T-helper 17 cell (primary cell): Measurements from ENCODE around the gene PLXNB2. TPM values are rescaled to one million over a fixed set of nuclear protein-coding genes. Genes with fewer than 3 reads are reported as not detected.

ENCODE experiments used
- ATAC-seq: fragments of 150-1000 bp; cut with Tn5 transposase; 2 replicates; pipeline ENCODE4 v1.10.0; 2021; ENCODE audit warnings: mild to moderate bottlenecking, moderate library complexity
- DNase-seq, 3 donors: peaks; one replicate each; pipeline versions ENCODE4 v3.0.0 to v3.0.0-alpha.2; 2020 to 2021
- H3K9me3 ChIP-seq: one replicate; pipeline ENCODE4 v1.7.0; 2013; ENCODE audit warnings: low read length, mild to moderate bottlenecking; ENCODE audit not compliant: control insufficient read depth, poor library complexity, severe bottlenecking
- H3K27ac Mint-ChIP-seq: one replicate; pipeline ENCODE4 v1.8.0; 2022; ENCODE audit warnings: mild to moderate bottlenecking, moderate library complexity, mixed read lengths
- H3K27me3 Mint-ChIP-seq: one replicate; pipeline ENCODE4 v1.8.0; 2022; ENCODE audit warnings: mixed read lengths
- H3K36me3 Mint-ChIP-seq: one replicate; pipeline ENCODE4 v1.8.0; 2022; ENCODE audit warnings: low read depth, mixed read lengths
- H3K4me1 Mint-ChIP-seq: one replicate; pipeline ENCODE4 v1.8.0; 2022; ENCODE audit warnings: mild to moderate bottlenecking, mixed read lengths
- H3K4me3 Mint-ChIP-seq: one replicate; pipeline ENCODE4 v1.8.0; 2022; ENCODE audit warnings: mild to moderate bottlenecking, moderate library complexity, mixed read lengths
- total RNA-seq, 4 donors: library from RNA in 2 of 4; stranded (reverse) in 2 of 4; gene quantifications; one replicate each; pipeline ENCODE4 v1.2.3 and lab custom pipeline; 2022 to 2026

PLXNB2 gene
- total RNA-seq, 2 donors from 2014 or later, result 3.0 to 7.6 TPM

DNA sequence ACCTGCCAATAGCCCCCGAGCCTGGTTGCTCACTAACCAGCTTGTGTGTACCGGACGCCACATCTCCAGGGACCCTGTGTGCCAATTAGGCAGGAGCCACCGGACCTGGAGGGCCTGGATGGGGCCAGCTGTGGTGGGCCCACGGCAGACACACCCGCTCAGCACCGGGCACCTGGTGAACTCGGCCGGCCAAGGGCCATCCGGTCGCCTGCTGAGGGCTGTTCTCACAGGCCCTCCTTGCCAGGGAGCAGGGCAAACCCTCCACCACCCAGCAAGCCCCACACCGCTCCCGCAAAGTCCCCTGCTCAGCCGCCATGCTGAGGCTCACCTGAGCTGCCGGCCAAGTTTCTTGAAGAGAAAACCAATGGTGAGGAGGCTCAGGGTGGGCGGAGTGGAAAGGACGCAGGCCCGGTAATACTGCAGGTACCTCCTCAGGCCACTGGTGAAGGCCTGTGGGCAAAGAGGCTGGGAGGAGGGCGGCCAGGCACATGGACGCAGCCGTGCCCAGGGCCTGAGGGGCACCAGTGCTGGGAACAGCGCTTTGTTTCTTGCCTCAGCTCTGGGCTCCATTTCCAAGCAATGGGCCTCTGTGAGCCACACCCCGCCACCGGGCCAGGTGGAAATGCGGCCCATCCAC, 79.7 kb downstream of the PLXNB2 start:
- no peak overlapping the region for H3K27ac Mint-ChIP-seq
- H3K27me3 Mint-ChIP-seq, result no peaks in the 10 kb centered on the region
- H3K36me3 Mint-ChIP-seq, result peaks cover 2% of the 10 kb centered on the region
- DNase-seq, result no peak
- no peaks in the 10 kb centered on the region for H3K9me3 ChIP-seq
- peaks cover 9% of the 10 kb centered on the region for H3K4me1 Mint-ChIP-seq
- H3K4me3 Mint-ChIP-seq, result no peak overlapping the region
- ATAC-seq, result no peak

DNA sequence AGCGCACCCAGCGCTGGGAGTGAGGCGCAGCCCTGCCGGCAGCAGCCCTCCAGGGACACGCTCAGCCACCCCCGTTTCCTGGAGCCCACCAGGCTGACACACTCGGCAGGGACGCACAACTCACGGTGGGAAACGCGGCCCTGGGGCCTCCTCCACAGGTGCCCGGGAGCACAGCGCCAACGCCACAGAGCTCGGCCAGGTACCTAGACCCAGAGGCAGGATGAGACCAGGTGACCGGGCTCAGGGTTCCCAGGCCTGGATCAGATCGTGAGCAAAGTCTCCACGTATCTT, 80.6 kb downstream of the PLXNB2 start:
- no peaks in the 10 kb centered on the region for H3K9me3 ChIP-seq
- Mint-ChIP-seq H3K27ac (no peak overlapping the region), H3K4me1 (peaks cover 9% of the 10 kb centered on the region), H3K27me3 (no peaks in the 10 kb centered on the region), H3K36me3 (peaks cover 2% of the 10 kb centered on the region), H3K4me3 (no peak overlapping the region)
- ATAC-seq (no peak), DNase-seq (no peak)

DNA sequence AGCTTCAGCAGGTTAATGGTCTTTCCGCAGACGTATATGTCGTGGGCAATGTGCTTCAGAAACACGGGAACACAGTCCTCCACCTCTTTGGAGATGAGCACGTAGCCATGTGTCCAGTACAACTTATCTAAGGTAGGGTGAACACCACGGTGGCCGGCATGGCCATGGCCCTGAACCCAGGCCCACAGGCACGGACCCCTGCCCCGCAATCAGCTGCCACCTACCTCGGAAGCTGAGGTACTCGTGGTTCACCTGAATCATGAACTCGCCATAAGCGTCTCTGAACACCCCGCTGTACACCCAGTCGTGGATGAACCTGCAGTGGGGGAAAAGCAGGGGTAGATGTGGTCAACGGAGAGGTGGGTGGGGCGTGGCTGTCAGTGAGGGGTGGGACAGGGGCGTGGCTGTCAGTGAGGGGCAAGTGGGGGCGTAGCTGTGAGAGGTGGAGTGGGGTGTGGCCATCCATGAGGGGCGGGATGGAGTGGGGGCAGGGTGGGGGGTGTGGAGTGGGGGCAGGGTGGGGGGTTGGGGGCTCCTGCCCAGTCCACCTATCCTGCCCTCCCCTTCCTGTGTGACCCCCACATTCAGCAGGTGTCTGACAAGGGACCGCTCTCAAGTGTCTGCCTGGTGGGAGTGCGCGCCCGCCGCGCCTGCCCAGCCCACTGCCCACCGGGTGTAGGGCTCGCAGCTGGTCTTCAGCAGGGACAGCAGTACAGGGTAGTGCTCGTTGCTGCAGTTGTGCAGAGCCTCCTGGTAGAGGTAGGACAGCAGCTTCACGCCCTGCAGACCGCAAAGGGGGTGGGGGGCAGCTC, 81.2 kb downstream of the PLXNB2 start:
- peaks cover 2% of the 10 kb centered on the region for H3K36me3 Mint-ChIP-seq
- no peaks in the 10 kb centered on the region for H3K9me3 ChIP-seq
- ATAC-seq (no peak), DNase-seq (no peak)
- H3K27ac Mint-ChIP-seq, result no peak overlapping the region
- no peaks in the 10 kb centered on the region for H3K27me3 Mint-ChIP-seq
- peaks cover 9% of the 10 kb centered on the region for H3K4me1 Mint-ChIP-seq
- no peak overlapping the region for H3K4me3 Mint-ChIP-seq

DNA sequence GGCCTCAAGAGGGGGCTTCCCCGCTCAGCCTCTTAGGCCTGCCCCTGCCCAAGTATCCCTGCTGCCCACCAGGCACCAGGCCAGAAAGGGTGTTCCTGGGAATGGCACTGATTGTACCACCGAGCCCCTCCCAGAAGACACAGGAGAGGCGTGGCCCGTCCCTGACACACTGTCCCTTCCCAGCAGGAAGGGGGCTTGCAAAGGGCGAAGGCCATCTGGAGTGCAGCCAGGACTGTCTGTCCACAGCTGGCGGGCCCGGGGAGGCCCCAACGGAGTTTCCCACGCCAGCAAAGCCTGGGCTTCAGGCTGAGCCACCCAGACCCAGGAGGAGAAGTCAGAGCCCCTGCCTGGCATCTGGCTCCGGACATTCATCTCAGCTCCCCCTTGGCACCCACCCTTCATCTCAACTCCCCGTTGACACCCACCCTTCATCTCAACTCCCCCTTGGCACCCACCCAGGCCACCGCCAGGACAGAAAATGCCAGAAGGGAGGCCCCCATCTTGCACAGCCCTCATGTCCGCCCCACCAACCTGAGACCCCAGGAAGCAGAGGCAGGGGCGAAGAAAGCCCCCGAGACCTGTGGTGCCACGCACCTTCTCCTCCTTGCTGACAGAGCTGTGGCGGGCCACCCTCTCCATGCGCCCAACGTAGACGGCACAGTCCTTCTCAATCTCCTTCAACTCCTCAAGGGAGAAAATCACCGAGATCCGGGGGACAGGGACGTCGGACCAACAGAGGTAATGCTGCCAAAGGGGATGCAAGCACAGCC, 82.1 kb downstream of the PLXNB2 start:
- no peaks in the 10 kb centered on the region for H3K9me3 ChIP-seq
- peaks cover 2% of the 10 kb centered on the region for H3K36me3 Mint-ChIP-seq
- ATAC-seq, result no peak
- H3K27ac Mint-ChIP-seq, result no peak overlapping the region
- H3K27me3 Mint-ChIP-seq, result no peaks in the 10 kb centered on the region
- no peak overlapping the region for H3K4me3 Mint-ChIP-seq
- DNase-seq, result no peak
- peaks cover 9% of the 10 kb centered on the region for H3K4me1 Mint-ChIP-seq

Other genes with a start within 250 kb of the PLXNB2 start
- gene TTLL8, start 249.3 kb downstream of the PLXNB2 start, total RNA-seq, result not detected
- gene MLC1, start 222.2 kb downstream of the PLXNB2 start, total RNA-seq, result 1 to 10 TPM in 1 of 2 donors, under 1 TPM in 1; 0.62 to 1.3 TPM
- not detected for gene MOV10L1, start 217.6 kb downstream of the PLXNB2 start, total RNA-seq
- under 1 TPM in 1 of 2 donors, not detected in 1; 0.29 TPM for gene PANX2, start 136.9 kb downstream of the PLXNB2 start, total RNA-seq
- 100 to 1,000 TPM; 141 to 158 TPM for gene TRABD, start 121.7 kb downstream of the PLXNB2 start, total RNA-seq
- 10 to 100 TPM; 27.4 to 29.5 TPM for gene SELENOO, start 106.6 kb downstream of the PLXNB2 start, total RNA-seq
- 100 to 1,000 TPM; 110 to 122 TPM for gene TUBGCP6, start 62.6 kb downstream of the PLXNB2 start, total RNA-seq
- 100 to 1,000 TPM in 1 of 2 donors, 10 to 100 TPM in 1; 95.5 to 105 TPM for gene HDAC10, start 56.4 kb downstream of the PLXNB2 start, total RNA-seq
- 1 to 10 TPM; 1.7 to 1.9 TPM for gene MAPK12, start 46.0 kb downstream of the PLXNB2 start, total RNA-seq
- gene MAPK11, start 37.3 kb downstream of the PLXNB2 start, total RNA-seq, result 10 to 100 TPM; 13.2 to 14.4 TPM
- 1 to 10 TPM; 1.8 to 2.2 TPM for gene DENND6B, start 19.4 kb upstream of the PLXNB2 start, total RNA-seq
- gene PPP6R2, start 35.7 kb upstream of the PLXNB2 start, total RNA-seq, result 10 to 100 TPM; 62.1 to 63.7 TPM
- gene SBF1, start 167.4 kb upstream of the PLXNB2 start, total RNA-seq, result 100 to 1,000 TPM; 202 to 217 TPM
- 1 to 10 TPM; 1.7 to 2.4 TPM for gene ADM2, start 173.9 kb upstream of the PLXNB2 start, total RNA-seq
- not detected for gene MIOX, start 179.2 kb upstream of the PLXNB2 start, total RNA-seq
- gene LMF2, start 200.1 kb upstream of the PLXNB2 start, total RNA-seq, result 100 to 1,000 TPM; 110 to 130 TPM
- gene NCAPH2, start 200.6 kb upstream of the PLXNB2 start, total RNA-seq, result 100 to 1,000 TPM in 1 of 2 donors, 10 to 100 TPM in 1; 97.0 to 103 TPM
- gene SCO2, start 218.0 kb upstream of the PLXNB2 start, total RNA-seq, result 10 to 100 TPM in 1 of 2 donors, 1 to 10 TPM in 1; 4.5 to 11.3 TPM
- gene TYMP, start 222.4 kb upstream of the PLXNB2 start, total RNA-seq, result 10 to 100 TPM; 22.3 to 25.9 TPM
- gene KLHDC7B, start 238.3 kb upstream of the PLXNB2 start, total RNA-seq, result 1 to 10 TPM; 3.8 to 5.1 TPM